Skeletal muscle tissue (tissue), 4 donors: Measurements from ENCODE around the gene NYAP2. TPM values are rescaled to one million over a fixed set of nuclear protein-coding genes. Genes with fewer than 3 reads are reported as not detected.

Source experiments
- H3K27ac ChIP-seq: one replicate; pipeline ENCODE4 v1.7.0; 2013; ENCODE audit warnings: mild to moderate bottlenecking, low read depth, low read length, inconsistent platforms
- H3K27me3 ChIP-seq, 3 donors: one replicate each; pipeline ENCODE4 v1.7.0; 2013; ENCODE audit warnings: low read length in 3 of 3; ENCODE audit not compliant: control insufficient read depth in 3 of 3, insufficient read depth in 3 of 3
- H3K36me3 ChIP-seq, 3 donors: one replicate each; pipeline ENCODE4 v1.7.0; 2013; ENCODE audit warnings: low read length in 3 of 3; ENCODE audit not compliant: control insufficient read depth in 3 of 3, insufficient read depth in 3 of 3
- H3K4me1 ChIP-seq, 3 donors: one replicate each; pipeline ENCODE4 v1.7.0; 2013; ENCODE audit warnings: low read length in 3 of 3, mild to moderate bottlenecking in 3 of 3; ENCODE audit not compliant: control insufficient read depth in 3 of 3, insufficient read depth in 3 of 3
- H3K4me3 ChIP-seq, 3 donors: one replicate each; pipeline ENCODE4 v1.7.0; 2013; ENCODE audit warnings: low read length in 3 of 3
- H3K9ac ChIP-seq, 3 donors: one replicate each; pipeline ENCODE4 v1.7.0; 2013; ENCODE audit warnings: low read length in 3 of 3, mild to moderate bottlenecking in 3 of 3, moderate library complexity in 2 of 3, low read depth in 1 of 3
- H3K9me3 ChIP-seq, 3 donors: one replicate each; pipeline ENCODE4 v1.7.0; 2013; ENCODE audit warnings: low read length in 3 of 3; ENCODE audit not compliant: control insufficient read depth in 3 of 3
- total RNA-seq: library from RNA; depleted of rRNA; stranded (reverse); fragments of >200 nt; gene quantifications from one replicate; pipeline ENCODE4 v1.2.3, GENCODE V29; 2014
- donor health status: Osteomylitis.

The NYAP2 gene
- total RNA-seq, 1 donor from 2014 or later: 0.52 TPM

DNA sequence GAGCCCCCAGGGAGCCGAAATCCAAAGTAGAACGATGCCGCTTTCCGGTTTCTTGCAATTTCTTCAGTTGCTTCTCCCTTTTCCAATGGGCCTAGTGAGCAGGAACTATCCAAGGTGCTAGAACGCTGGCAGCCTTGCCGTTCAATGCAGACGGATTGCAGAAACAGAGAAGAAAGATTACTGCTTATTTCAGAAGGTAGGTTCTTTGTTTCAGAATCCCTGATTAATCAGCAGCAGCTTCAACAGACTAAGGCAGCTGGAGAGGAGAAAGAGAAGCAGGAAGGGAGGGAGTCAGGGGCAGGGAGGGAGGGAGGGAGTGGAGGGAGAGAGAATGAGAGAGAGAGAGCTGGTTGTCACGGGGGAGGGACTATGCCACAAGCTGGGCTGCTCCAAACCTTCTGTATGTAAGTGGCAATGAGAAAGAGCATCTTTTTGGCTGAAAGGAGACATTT is 576 bp downstream of the NYAP2 start:
- Histone ChIP-seq H3K4me3 (no peak overlapping the region), H3K9me3 (no peaks in the 10 kb centered on the region), H3K4me1 (no peaks in the 10 kb centered on the region), H3K9ac (no peak overlapping the region), H3K36me3 (no peaks in the 10 kb centered on the region), H3K27ac (no peak overlapping the region), H3K27me3 (no peaks in the 10 kb centered on the region)

DNA sequence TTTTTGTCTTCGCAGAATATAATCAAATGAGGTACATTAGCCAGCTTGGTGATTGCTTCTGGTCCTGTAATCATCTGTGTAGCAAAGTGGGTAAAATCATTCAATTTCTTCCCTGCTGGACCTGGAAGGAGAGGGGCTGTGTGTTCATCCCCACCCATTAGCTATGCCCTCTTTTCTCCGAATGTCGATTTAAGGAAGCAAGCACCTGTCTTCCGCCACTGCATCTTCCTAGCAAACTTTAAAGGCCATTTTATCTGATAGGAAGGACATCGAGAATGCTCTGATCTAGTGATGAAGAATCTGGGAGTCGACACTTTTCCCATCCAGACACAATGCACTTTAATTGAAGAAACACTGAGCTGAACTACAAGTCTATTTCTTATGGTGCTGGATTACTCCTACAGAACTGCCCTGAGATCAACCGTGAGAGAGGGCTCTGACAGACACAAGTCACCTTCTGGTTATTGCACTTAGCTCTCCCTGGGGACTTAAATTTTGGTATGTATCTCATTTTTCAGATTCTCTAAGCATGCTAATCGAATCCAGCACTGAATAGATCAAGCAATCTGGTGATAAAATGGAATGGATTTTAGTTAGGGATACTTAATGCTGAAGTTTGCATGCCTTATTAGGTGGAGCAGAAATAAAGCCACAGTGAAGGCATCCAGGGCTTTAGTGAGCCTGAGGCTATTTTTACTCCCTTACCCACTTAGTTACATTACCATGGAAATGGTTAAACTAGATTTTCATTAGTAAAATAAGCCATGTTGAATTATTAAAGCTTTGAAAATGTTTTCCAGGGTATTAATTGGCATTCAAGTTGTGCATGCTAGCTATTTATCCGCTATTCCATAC is 1.3 kb downstream of the NYAP2 start:
- Histone ChIP-seq H3K9me3 (no peaks in the 10 kb centered on the region), H3K27ac (no peak overlapping the region), H3K36me3 (no peaks in the 10 kb centered on the region), H3K4me3 (no peak overlapping the region), H3K27me3 (no peaks in the 10 kb centered on the region), H3K4me1 (no peaks in the 10 kb centered on the region), H3K9ac (no peak overlapping the region)

DNA sequence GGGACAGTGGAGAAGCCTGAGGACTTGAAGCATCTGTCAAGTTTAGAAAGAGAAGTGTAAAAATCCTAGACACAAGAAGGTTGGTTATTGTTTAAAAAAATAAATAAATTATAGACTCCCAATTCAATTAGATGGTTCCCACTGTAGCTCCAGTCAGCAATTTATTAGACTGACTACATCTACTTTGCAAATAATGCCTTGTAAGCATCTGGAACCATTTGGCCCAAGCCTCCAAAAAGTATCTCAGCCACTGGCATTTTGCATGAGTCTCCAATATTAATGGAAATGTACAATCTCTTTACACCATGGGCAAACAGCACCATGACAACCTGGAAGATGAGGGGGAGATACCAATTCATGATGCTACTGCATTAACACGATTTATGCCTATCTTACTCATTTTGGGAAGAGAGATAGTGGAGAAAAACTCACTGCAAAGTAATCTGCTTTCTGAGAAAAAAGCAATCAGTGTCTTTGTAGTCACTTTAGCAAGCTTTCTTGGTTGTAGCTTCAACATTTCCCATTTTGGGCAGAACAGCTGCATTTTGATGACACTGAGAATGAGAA is 2.8 kb downstream of the NYAP2 start:
- Histone ChIP-seq H3K9ac (no peak overlapping the region), H3K27me3 (no peaks in the 10 kb centered on the region), H3K9me3 (no peaks in the 10 kb centered on the region), H3K4me3 (no peak overlapping the region), H3K4me1 (no peaks in the 10 kb centered on the region), H3K36me3 (no peaks in the 10 kb centered on the region), H3K27ac (no peak overlapping the region)

DNA sequence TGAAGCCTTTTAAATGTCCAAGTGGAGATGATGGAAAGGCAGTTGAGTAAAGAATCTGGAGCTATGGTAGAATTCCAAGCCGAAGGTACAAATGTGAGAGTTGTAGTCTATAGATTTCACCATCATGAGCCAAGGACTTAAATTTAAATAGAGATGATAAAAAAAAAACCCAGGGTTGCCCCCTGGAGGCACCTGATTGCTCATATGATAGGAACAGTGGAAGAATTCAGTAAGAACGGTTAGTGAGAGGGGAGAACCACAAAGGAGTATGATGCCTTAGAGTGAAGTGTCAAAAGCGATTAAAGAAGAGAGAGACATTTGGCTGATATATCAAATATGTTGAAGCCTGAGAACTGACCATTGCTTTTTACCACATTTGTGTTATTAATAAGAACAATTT is 11.9 kb downstream of the NYAP2 start:
- Histone ChIP-seq H3K9ac (no peak overlapping the region), H3K4me3 (no peak overlapping the region), H3K36me3 (no peaks in the 10 kb centered on the region), H3K27me3 (no peaks in the 10 kb centered on the region), H3K27ac (no peak overlapping the region), H3K9me3 (no peaks in the 10 kb centered on the region), H3K4me1 (no peaks in the 10 kb centered on the region)

DNA sequence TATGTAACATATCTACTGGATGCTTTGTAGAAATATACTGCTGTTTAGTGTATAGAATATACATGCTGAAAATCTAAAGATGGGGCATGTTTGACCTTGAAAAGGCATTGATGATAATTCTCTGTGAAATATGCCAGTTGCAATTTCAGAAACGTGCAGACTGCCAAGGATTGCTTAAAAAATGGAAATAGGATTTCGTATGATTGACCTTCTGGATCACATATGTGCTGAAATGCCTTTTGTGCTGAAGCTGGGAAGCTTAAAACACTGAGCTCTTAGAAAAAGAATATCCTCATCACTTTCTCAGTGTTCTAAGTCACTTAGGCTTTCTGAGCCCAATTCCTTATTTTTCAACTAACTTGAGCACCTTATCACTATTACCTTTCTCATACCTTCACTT is 14.3 kb downstream of the NYAP2 start:
- Histone ChIP-seq H3K4me3 (no peak overlapping the region), H3K27me3 (no peaks in the 10 kb centered on the region), H3K4me1 (no peaks in the 10 kb centered on the region), H3K36me3 (no peaks in the 10 kb centered on the region), H3K27ac (no peak overlapping the region), H3K9ac (no peak overlapping the region), H3K9me3 (no peaks in the 10 kb centered on the region)

DNA sequence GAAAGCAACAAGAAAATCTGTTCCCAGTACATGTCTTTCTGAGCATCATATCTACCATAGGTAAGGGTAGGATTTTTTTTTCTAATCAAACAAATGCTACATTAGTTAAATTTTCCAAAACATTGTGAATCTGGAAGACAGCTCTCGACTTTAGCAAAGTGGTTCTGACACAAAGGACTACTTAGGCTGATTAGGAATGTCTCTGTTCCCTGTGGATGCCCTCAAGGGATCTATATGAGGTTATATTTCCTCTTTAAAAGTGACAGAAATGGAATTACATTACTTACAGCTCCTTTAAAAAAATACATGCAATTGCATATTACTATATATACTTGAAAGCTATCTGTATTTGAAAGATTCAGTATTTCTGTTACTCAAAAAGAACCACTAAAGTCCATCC is 15.4 kb downstream of the NYAP2 start:
- Histone ChIP-seq H3K27ac (no peak overlapping the region), H3K4me1 (no peaks in the 10 kb centered on the region), H3K9ac (no peak overlapping the region), H3K36me3 (no peaks in the 10 kb centered on the region), H3K4me3 (no peak overlapping the region), H3K27me3 (no peaks in the 10 kb centered on the region), H3K9me3 (no peaks in the 10 kb centered on the region)

DNA sequence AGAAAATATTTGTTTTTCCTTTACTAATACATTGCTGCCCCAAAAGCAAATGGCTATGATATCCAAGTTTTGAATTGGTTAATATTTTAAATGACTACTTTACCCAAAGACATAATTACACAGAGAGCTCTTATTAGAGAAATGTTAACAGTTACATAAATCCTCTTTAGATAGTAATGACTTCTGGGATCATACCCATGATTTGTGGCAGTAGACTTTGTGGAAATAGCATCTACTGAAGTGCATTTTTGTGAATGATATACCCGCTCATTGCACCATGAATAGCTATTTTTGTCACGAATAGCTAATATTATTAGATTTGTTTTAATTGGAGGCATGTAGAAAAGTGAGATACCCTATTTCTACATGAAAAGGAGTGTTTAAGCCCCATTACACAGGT is 15.8 kb downstream of the NYAP2 start:
- no peak overlapping the region for H3K4me3 ChIP-seq
- no peaks in the 10 kb centered on the region for H3K4me1 ChIP-seq
- no peaks in the 10 kb centered on the region for H3K9me3 ChIP-seq
- H3K27me3 ChIP-seq: no peaks in the 10 kb centered on the region
- no peak overlapping the region for H3K9ac ChIP-seq
- no peak overlapping the region for H3K27ac ChIP-seq
- no peaks in the 10 kb centered on the region for H3K36me3 ChIP-seq

DNA sequence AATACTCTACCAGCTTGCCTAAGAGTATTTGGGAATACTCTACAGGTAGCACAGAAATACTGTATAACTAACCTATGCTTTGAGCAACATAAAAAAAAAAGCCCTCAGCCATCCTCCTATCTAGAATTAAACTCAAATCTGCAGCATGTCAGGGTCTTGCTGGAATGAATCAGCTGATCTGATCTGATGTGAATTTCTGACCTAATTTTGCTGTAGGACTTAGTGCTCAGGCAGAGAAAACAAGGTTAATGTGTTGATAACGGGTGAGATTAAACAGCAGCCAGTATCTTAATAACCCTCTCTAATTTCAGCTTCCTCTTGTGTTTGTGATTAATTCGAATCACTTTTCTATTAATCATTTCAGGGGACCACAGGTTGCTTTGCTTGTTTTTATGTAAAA is 16.3 kb downstream of the NYAP2 start:
- no peaks in the 10 kb centered on the region for H3K4me1 ChIP-seq
- H3K9ac ChIP-seq: no peak overlapping the region
- no peak overlapping the region for H3K27ac ChIP-seq
- no peaks in the 10 kb centered on the region for H3K9me3 ChIP-seq
- H3K4me3 ChIP-seq: no peak overlapping the region
- H3K36me3 ChIP-seq: no peaks in the 10 kb centered on the region
- no peaks in the 10 kb centered on the region for H3K27me3 ChIP-seq

DNA sequence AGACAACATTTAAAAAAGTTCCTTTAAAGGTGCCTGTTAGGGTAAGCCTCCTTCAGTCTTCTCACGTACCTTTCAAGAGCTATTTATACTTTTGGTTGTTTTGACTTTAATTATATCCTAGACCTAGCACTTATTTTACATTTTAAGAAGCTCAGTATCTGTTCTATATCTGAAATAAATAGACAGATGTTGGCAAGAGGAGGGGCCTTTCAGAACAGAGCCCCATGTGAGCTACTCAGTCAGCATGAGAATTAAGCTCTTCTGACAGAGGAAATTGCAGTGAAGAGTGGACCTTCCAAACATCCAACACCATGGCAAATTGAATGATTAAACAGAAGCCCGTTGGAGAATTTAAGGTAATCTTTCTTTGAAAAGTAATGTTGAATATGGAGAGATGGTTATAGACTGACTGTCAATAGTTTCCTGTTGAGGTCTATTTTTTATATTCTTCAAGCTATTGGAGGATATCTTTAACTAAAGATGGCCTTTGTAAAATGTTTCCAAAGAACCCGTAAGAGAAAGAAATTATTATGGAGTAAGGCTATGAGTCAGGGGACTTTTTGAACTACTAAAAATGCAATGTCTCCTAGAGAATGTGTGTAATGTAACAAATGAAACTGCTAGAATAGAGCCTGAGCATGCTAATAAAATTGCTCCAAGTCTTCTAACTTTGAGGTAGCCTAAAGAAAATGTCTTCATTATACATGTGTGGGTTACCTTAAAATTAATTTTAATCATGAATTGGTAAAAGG is 17.3 kb downstream of the NYAP2 start:
- no peak overlapping the region for H3K4me3 ChIP-seq
- H3K27me3 ChIP-seq: no peaks in the 10 kb centered on the region
- no peaks in the 10 kb centered on the region for H3K4me1 ChIP-seq
- H3K9ac ChIP-seq: no peak overlapping the region
- no peaks in the 10 kb centered on the region for H3K36me3 ChIP-seq
- no peak overlapping the region for H3K27ac ChIP-seq
- no peaks in the 10 kb centered on the region for H3K9me3 ChIP-seq

DNA sequence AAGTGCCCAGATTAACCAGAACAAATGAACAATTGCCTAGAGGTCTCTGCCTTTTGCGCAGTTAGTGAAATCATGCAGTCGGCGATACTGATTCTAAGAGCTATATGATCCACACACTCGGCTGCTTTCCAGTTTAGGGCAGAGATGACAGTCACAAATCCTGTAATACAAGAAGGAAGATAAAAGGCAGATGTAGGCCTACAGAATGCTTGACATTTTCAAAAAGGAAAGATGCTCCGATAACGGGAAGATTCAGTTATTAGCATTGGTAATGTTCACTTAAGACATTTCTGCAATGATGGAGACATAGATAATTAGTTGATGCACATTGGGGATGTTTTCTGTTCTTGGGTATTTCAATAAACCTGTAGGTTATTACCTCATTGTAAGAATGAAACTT is 19.5 kb downstream of the NYAP2 start:
- Histone ChIP-seq H3K36me3 (no peaks in the 10 kb centered on the region), H3K9me3 (no peaks in the 10 kb centered on the region), H3K27ac (no peak overlapping the region), H3K27me3 (no peaks in the 10 kb centered on the region), H3K4me3 (no peak overlapping the region), H3K4me1 (no peaks in the 10 kb centered on the region), H3K9ac (no peak overlapping the region)
